HEK293 (cell line): ENCODE data around the gene WNT5B.

ENCODE experiments used
- CTCF ChIP-seq: fragments of 450-650 bp; formaldehyde crosslinking; IDR thresholded peaks from 2 replicates; pipeline ENCODE4 v1.5.1; 2016; ENCODE audit warnings: missing biosample characterization, missing genetic modification characterization
- PATZ1 ChIP-seq: fragments of 450-650 bp; formaldehyde crosslinking; IDR thresholded peaks from 2 replicates; pipeline ENCODE4 v1.5.1; 2016; ENCODE audit warnings: missing biosample characterization, missing genetic modification characterization
- YY1 ChIP-seq: fragments of 450-650 bp; formaldehyde crosslinking; IDR thresholded peaks from 2 replicates; pipeline ENCODE4 v1.5.1; 2018; ENCODE audit warnings: missing biosample characterization, missing genetic modification characterization
- ZNF561 ChIP-seq: fragments of 450-650 bp; IDR thresholded peaks from 2 replicates; pipeline ENCODE4 v1.5.1; 2018; ENCODE audit warnings: missing biosample characterization, missing genetic modification characterization, borderline replicate concordance

DNA sequence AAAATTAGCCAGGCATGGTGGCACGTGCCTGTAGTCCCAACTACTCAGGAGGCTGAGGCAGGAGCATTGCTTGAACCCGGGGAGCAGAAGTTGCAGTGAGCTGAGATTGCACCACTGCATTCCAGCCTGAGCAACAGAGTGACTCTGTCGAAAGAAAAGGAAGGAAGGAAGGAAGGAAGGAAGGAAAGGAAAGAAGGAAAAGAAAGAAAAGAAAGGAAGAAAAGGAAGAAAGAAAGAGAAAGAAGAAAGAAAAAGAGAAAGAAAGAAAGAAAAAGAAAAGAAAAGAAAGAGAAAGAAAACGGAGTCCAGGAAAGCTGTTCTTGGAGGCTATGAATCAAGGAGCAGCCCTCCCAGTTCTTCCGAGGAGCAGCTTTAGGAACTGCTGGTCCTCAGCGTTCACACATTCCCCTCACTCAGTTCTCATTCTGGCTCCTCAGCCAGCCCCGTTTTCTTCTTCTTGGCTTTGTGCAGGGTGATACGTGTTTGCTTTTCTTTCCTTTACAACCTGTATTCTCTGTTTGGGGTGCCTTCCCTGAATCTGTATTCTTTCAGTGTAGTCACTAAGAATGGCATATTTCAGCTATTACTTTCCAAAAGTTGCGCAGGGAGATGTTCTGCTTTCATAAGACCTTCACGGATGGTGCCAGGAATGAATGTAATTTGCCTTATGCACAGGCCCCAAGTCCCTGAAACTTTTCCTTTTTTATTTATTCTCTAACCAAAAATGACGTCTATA is 46.9 kb upstream of the WNT5B start:
- TF ChIP-seq YY1 (tag by site-specific recombination) (no peak), CTCF (tag by site-specific recombination) (0 out of 2 replicates have a peak, but pooled peaks have one; percentile 5), PATZ1 (tag by site-specific recombination) (no peak), ZNF561 (tag by site-specific recombination) (no peak)
